ENCODE data around the gene GBGT1.

The GBGT1 gene

DNA sequence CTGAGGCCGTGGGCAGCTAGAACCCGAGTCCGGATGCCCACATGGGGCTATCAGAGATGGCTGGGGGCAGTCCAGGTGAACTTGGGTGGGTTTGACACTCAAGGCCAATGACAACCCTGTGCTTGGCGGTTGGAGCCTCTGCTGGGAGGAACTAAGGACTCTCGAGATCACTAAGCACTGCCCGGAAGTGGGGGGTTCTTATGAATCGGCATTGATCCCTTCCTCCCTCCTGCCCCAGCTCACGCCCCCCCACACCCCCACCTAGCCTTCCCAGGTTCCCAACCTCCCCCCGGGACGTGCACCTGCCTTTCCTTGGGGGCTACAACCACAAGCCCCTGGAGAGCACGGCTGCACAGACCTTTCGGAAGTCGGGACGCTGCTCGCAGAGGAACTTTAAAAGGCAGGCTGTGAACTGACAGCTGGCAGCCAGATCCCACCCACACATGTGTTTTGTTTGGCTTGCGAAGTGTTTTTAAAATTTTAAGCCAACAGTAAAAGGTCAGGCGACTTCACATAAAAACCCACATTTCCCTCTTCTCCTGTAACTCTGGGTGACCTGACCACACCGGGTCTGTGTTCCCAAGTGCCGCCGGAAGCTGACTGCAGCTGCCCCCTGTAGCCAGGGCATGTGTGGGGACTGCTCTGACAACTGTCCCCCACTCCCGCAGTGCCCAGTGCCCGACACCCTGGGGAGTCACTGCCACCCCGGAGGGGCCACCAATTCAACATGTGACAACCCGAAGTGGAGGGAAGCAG lies 37.6 kb downstream of the GBGT1 start:
- Histone ChIP-seq H3K4me3 (ENCODE audit: low read depth, low read length) (no peak overlapping the region), H3K27me3 (ENCODE audit: insufficient read depth, low read depth, severe bottlenecking) (no peaks in the 10 kb centered on the region), H3K27ac (no peak overlapping the region), H3K9me3 (ENCODE audit: severe bottlenecking) (no peaks in the 10 kb centered on the region), H3K36me3 (no peaks in the 10 kb centered on the region)
- DNase-seq: no peak
- TF ChIP-seq, protein P1, sequence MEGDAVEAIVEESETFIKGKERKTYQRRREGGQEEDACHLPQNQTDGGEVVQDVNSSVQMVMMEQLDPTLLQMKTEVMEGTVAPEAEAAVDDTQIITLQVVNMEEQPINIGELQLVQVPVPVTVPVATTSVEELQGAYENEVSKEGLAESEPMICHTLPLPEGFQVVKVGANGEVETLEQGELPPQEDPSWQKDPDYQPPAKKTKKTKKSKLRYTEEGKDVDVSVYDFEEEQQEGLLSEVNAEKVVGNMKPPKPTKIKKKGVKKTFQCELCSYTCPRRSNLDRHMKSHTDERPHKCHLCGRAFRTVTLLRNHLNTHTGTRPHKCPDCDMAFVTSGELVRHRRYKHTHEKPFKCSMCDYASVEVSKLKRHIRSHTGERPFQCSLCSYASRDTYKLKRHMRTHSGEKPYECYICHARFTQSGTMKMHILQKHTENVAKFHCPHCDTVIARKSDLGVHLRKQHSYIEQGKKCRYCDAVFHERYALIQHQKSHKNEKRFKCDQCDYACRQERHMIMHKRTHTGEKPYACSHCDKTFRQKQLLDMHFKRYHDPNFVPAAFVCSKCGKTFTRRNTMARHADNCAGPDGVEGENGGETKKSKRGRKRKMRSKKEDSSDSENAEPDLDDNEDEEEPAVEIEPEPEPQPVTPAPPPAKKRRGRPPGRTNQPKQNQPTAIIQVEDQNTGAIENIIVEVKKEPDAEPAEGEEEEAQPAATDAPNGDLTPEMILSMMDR (IDR thresholded peaks at IDR 0.05; ENCODE audit: low read depth, low read length): no peak

DNA sequence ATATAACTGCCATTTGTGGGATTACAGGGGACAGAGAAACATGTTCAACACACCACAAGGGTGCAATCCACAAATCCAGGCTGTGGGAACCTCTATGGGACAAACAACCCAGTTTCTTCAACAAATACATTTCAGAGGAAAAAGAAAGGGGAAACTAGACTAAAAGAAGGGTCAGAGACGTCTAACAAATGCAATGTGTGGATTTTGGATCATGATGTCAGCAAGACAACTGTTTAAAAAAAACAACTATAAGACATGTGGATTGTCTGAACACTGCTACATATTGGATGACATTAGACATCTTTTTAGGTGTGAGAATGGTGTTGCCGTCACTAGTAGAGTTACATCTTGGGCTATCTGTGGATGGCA lies 38.8 kb downstream of the GBGT1 start:
- TF ChIP-seq, protein P1 (IDR thresholded peaks at IDR 0.05; ENCODE audit: low read depth, low read length): no peak
- no peak overlapping the region for H3K27ac ChIP-seq
- no peak overlapping the region for H3K4me3 ChIP-seq (ENCODE audit: low read depth, low read length)
- no peaks in the 10 kb centered on the region for H3K36me3 ChIP-seq
- no peak for DNase-seq
- H3K27me3 ChIP-seq (ENCODE audit: insufficient read depth, low read depth, severe bottlenecking): no peaks in the 10 kb centered on the region
- H3K9me3 ChIP-seq (ENCODE audit: severe bottlenecking): no peaks in the 10 kb centered on the region

DNA sequence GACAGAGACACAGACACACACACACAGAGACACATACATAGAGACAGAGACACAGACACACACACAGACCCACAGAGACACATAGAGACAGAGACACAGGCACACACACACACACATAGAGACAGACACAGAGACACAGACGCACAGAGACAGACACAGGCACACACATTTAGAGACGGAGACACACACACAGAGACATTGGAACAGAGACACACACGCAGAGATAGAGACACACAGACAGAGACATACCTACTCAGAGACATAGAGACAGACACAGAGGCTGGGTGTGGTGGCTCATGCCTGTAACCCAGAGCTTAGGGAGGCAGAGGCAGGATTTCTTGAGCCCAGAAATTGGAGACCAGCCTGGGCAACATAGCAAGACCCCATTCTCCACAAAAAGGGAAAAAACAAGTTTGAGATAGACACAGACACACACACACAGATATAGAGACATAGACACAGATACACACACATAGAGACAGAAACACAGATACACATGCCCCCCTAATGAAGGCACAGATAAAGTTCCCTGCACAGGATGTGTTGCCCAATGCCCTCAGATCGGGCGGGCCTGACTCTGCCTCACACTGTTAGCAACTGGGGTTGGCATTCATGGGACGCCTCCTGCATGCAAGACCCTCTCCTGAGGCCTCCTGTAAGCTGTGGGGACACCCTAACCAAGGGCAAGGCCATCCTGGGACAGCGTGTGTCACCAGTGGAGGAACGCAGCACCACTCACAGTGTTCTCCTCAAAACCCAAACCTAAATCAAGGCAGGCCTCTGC lies 39.4 kb downstream of the GBGT1 start:
- H3K4me3 ChIP-seq (ENCODE audit: low read depth, low read length): no peak overlapping the region

DNA sequence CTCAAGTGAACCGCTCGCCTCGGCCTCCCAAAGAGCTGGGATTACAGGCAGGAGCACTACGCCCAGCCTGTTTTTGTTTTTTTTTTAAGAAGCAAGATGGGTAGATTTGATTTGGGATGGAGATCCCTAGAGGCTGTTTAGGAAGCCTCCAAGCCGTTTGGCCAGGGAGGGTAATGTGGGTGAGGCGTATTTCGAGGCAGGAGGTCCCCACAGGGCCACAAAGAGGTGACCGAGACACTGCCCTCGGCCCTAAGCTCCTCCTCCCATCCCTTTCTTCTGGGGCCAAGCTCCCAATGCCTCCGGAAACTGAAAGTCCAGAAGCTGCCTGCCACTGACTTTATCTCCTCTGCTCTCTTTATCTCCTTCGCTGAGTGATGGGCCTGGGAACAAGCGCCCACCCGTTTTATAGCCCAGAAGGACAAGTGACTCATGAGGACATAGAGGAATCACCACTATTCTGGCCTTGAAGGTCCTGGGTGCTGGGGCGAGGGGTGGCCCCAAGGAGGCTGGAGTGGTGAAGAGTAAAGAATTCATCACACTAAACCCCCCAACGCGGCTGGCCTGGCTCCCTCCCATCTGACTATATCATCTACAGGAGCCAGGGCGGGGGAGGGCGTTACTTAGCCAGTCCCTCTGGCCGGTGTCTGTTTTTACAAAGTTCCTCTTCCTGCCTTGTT lies 40.6 kb downstream of the GBGT1 start:
- Histone ChIP-seq H3K36me3 (peaks cover 3% of the 10 kb centered on the region; the same call in 1 of the 2 replicates), H3K4me3 (ENCODE audit: low read depth, low read length) (peak overlapping the region; percentile 11; the same call in 1 of the 2 replicates), H3K27me3 (ENCODE audit: insufficient read depth, low read depth, severe bottlenecking) (no peaks in the 10 kb centered on the region), H3K27ac (peak overlapping the region; percentile 68), H3K9me3 (ENCODE audit: severe bottlenecking) (no peaks in the 10 kb centered on the region)
- peak; percentile 57 for DNase-seq
- TF ChIP-seq, protein P1 (IDR thresholded peaks at IDR 0.05; ENCODE audit: low read depth, low read length): no peak

More for the DNA sequence above, 39.4 kb downstream of the GBGT1 start:
- DNase-seq: no peak
- Histone ChIP-seq H3K27me3 (ENCODE audit: insufficient read depth, low read depth, severe bottlenecking) (no peaks in the 10 kb centered on the region), H3K36me3 (no peaks in the 10 kb centered on the region), H3K9me3 (ENCODE audit: severe bottlenecking) (no peaks in the 10 kb centered on the region), H3K27ac (no peak overlapping the region)
- TF ChIP-seq, protein P1 (IDR thresholded peaks at IDR 0.05; ENCODE audit: low read depth, low read length): no peak

DNA sequence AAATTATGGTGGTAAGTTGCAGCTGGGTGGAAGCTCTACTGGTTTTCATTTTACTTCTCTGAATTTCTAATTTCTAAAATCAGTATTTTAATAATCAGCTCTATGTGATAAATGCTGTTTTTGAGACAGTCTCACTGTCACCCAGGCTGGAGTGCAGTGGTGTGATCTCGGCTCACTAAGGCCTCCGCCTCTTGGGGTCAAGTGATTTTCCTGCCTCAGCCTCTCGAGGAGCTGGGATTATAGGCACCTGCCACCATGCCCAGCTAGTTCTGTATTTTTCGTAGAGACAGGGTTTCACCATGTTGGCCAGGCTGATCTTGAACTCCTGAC lies 41.1 kb downstream of the GBGT1 start:
- peaks cover 3% of the 10 kb centered on the region; the same call in 1 of the 2 replicates for H3K36me3 ChIP-seq
- DNase-seq: no peak
- peak overlapping the region; percentile 68 for H3K27ac ChIP-seq
- no peak overlapping the region for H3K4me3 ChIP-seq (ENCODE audit: low read depth, low read length)
- H3K9me3 ChIP-seq (ENCODE audit: severe bottlenecking): no peaks in the 10 kb centered on the region
- TF ChIP-seq, protein P1 (IDR thresholded peaks at IDR 0.05; ENCODE audit: low read depth, low read length): no peak
- no peaks in the 10 kb centered on the region for H3K27me3 ChIP-seq (ENCODE audit: insufficient read depth, low read depth, severe bottlenecking)

Measured in WERI-Rb-1 (cell line).